GM10248 (cell line): Measurements from ENCODE around the gene MMAB.

Source experiments
- CTCF ChIA-PET: fragments of 300-600 bp; sonication (Branson Sonifier 250); formaldehyde crosslinking; extraction: SDS; loops from one replicate; lab custom pipeline; 2021; ENCODE audit warnings: antibody characterized with exemption; lab: Yijun Ruan, JAX
- POLR2A ChIA-PET: fragments of 350-650 bp; sonication (Branson Sonifier 250); formaldehyde crosslinking; extraction: SDS; loops from one replicate; lab custom pipeline; 2020; ENCODE audit warnings: antibody characterized with exemption; lab: Yijun Ruan, JAX
- DNase-seq: peaks from one replicate; pipeline ENCODE4 v3.0.0; 2012; ENCODE audit errors: extremely low spot score
- TF ChIP-seq, protein P1 (sequence below): IDR thresholded peaks from 2 replicates; pipeline ENCODE4 v1.5.1; 2012; ENCODE audit warnings: mild to moderate bottlenecking, low read depth; ENCODE audit errors: extremely low read depth, missing control alignments, control extremely low read depth

Gene MMAB

DNA sequence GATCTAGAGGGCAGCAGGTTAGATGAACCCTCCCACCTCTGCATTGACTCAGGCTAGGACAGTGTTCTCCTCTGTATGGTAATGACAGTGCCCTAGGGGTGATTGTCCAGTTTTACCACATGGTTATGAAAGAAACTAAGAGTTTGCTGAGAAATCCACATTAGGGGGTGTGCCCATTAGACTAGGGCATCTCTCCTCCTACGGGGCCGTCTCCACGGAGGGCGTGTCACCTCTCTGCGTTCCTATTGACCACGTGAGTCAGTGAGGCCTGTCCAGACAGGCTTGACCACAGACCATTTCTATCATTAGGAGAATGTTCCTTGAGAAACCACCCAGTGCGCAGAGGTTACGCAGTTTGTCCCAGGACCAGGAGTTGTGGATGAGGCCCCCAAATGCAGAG is 8.6 kb upstream of the MMAB start:
- no peak for DNase-seq
- ChIA-PET POLR2A (no interaction called here), CTCF (interaction anchor here (1.1 to 6.4 kb wide), 3 partner anchors 10 to 15 kb away, joined by 3 to 56 read pairs (median 5); no protein-coding TSS in a partner anchor)
- TF ChIP-seq, protein P1, sequence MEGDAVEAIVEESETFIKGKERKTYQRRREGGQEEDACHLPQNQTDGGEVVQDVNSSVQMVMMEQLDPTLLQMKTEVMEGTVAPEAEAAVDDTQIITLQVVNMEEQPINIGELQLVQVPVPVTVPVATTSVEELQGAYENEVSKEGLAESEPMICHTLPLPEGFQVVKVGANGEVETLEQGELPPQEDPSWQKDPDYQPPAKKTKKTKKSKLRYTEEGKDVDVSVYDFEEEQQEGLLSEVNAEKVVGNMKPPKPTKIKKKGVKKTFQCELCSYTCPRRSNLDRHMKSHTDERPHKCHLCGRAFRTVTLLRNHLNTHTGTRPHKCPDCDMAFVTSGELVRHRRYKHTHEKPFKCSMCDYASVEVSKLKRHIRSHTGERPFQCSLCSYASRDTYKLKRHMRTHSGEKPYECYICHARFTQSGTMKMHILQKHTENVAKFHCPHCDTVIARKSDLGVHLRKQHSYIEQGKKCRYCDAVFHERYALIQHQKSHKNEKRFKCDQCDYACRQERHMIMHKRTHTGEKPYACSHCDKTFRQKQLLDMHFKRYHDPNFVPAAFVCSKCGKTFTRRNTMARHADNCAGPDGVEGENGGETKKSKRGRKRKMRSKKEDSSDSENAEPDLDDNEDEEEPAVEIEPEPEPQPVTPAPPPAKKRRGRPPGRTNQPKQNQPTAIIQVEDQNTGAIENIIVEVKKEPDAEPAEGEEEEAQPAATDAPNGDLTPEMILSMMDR, result no peak

DNA sequence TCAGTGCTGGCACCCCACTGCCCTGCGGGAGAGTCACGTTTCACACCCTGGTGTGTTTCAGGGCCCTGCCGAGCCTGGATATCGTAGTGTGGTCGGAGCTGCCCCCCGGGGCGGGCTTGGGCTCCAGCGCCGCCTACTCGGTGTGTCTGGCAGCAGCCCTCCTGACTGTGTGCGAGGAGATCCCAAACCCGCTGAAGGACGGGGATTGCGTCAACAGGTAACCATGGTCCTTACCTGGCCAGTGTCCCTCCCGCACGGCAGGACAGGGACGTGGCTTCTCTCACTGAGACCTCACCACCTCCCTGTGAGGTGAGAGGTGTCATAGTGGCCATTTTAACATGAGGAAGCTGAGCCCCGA is 8.0 kb upstream of the MMAB start:
- POLR2A ChIA-PET, result no interaction called here
- CTCF ChIA-PET, result interaction anchor here (1.1 to 6.4 kb wide), 3 partner anchors 10 to 16 kb away, joined by 3 to 56 read pairs (median 5); no protein-coding TSS in a partner anchor
- TF ChIP-seq, protein P1, result no peak
- DNase-seq, result no peak

DNA sequence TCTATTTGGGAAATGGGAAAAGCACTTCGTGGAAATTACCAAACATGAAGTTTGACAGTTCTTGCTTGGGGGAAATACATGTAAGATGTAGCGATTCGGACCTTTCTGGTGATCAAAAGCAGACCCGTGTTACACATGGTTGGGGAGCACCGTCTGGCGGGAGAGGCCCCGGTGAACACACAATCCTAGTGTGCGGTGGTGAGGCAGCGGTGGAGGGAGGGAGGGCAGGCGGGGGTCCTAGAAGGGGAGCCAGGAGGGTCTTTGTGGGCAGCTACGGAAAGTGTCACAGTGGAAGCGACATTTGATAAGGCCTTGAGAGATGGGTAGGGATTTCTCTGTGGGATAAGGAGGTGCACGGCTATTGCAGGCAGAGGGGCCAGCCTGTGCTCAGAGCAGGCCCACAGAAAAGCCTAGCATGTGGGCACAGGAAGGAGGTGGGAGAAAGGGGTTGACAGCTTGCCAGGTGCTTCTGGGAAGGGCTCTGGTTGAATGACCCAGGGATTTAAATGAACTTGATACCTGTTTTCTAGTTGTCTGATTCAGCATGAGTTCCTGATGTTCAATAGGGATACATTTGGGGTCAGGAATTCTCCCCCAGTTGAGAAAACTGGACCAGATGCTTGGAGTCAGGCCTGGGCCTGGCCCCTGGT is 7.5 kb upstream of the MMAB start:
- TF ChIP-seq, protein P1, result no peak
- no peak for DNase-seq
- ChIA-PET POLR2A (no interaction called here), CTCF (interaction anchor here (1.1 to 6.4 kb wide), 3 partner anchors 11 to 16 kb away, joined by 3 to 56 read pairs (median 5); no protein-coding TSS in a partner anchor)

DNA sequence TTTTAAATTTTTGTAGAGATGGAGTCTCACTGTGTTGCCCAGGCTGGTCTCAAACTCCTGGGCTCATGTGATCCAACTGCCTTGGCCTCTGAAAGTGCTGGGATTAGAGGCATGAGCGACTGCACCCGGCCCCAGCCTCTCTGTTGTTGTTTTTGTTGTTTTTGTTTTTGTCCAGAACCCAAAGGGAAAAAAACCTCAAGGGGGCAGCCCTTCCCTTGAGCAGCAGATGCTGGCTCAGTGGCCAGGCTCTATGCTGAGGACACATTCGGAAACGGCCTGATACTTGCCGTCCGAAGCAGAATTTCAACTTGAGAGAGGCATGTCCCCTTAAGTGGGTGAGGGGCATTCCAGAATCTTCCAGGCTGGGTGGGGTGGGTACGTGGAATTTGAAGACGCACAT is 7.0 kb upstream of the MMAB start:
- POLR2A ChIA-PET, result no interaction called here
- CTCF ChIA-PET, result interaction anchor here (2.1 kb wide), 1 partner anchor 11 kb away, joined by 5 read pairs; no protein-coding TSS in a partner anchor
- DNase-seq, result no peak
- TF ChIP-seq, protein P1, result no peak

DNA sequence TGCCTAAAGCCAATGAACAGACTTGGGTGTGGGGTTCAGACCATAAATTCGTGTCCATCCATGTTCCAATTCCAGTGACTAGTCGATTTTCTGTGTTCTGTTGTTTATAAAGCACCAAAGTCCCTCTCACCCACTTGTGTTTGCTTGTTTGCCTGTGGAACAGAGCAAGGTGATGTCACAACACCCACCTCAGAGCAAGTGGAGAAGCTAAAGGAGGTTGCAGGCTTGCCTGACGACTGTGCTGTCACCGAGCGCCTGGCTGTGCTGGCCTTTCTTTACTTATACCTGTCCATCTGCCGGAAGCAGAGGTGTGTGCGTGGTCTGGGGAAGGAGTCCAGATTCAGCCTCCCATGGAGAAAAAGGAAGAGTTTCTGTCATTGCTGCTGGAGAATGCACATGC is 6.3 kb upstream of the MMAB start:
- TF ChIP-seq, protein P1, result no peak
- ChIA-PET CTCF (no interaction called here), POLR2A (no interaction called here)
- DNase-seq, result no peak

DNA sequence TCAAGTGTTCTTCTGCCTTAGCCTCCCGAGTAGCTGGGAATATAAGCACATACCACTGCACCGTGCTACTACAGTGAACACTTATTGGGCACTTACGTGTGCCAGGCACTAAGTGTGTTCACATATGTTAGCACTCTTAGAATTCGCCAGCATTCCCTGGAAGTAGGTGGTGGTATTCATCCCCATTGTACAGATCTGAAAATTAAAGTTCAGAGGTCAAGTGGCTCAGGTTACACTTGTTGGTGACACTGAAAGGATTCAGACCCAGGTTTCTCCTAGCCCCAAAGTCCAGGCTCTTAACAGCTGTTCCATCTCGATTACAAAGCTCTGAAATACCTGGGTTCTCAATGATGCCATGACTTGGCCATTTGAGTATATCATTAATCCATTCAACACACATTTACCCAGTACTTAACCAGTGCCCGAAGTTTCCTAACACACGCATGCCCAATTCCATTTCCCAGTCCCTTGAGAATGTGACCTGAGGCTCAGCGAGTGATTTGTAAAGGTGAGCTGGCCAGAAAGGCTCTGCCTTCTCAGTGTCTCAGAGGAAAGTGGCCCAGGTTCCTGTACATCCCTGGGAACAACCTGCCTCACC is 5.1 kb upstream of the MMAB start:
- ChIA-PET CTCF (no interaction called here), POLR2A (no interaction called here)
- no peak for DNase-seq
- TF ChIP-seq, protein P1, result no peak
